ENCODE data around the gene ASCL5.

ASCL5 gene

GRCh38 chr1:201110138-201110537 is 16.8 kb downstream of the ASCL5 start:
- DNase-seq = no peak

- DNase-seq = no peak
Observed at GRCh38 chr1:201109651-201110050, 17.3 kb downstream of the ASCL5 start.

- DNase-seq = no peak
Observed at GRCh38 chr1:201108614-201109013, 18.4 kb downstream of the ASCL5 start.

GRCh38 chr1:201105688-201106087 is 21.3 kb downstream of the ASCL5 start:
- DNase-seq = no peak

- DNase-seq = no peak
Observed at GRCh38 chr1:201104141-201104540, 22.8 kb downstream of the ASCL5 start.

GRCh38 chr1:201103666-201104065 is 23.3 kb downstream of the ASCL5 start:
- DNase-seq = no peak

GRCh38 chr1:201100169-201100930 is 26.6 kb downstream of the ASCL5 start:
- no peak for DNase-seq

GRCh38 chr1:201098992-201099677 is 27.8 kb downstream of the ASCL5 start:
- DNase-seq = no peak

- no peak for DNase-seq
Observed at GRCh38 chr1:201096977-201097856, 29.8 kb downstream of the ASCL5 start.

GRCh38 chr1:201096041-201096461 is 30.9 kb downstream of the ASCL5 start:
- DNase-seq = peak; percentile 64

- no peak for DNase-seq
Observed at GRCh38 chr1:201095581-201095980, 31.4 kb downstream of the ASCL5 start.

GRCh38 chr1:201094832-201095231 is 32.2 kb downstream of the ASCL5 start:
- no peak for DNase-seq

- no peak for DNase-seq
Observed at GRCh38 chr1:201093962-201094361, 33.0 kb downstream of the ASCL5 start.

GRCh38 chr1:201093561-201093960 is 33.4 kb downstream of the ASCL5 start:
- DNase-seq = no peak

GRCh38 chr1:201092738-201093137 is 34.2 kb downstream of the ASCL5 start:
- no peak for DNase-seq

GRCh38 chr1:201091256-201091655 is 35.7 kb downstream of the ASCL5 start:
- DNase-seq = no peak

- no peak for DNase-seq
Observed at GRCh38 chr1:201090541-201090940, 36.4 kb downstream of the ASCL5 start.

- no peak for DNase-seq
Observed at GRCh38 chr1:201089596-201089995, 37.4 kb downstream of the ASCL5 start.

- DNase-seq = no peak
Observed at GRCh38 chr1:201088901-201089525, 38.0 kb downstream of the ASCL5 start.

- no peak for DNase-seq
Observed at GRCh38 chr1:201088395-201088794, 38.6 kb downstream of the ASCL5 start.

GRCh38 chr1:201085902-201086735 is 40.9 kb downstream of the ASCL5 start:
- DNase-seq = peak; percentile 80

GRCh38 chr1:201084295-201084694 is 42.7 kb downstream of the ASCL5 start:
- DNase-seq = no peak

All from RPMI8226 (cell line).